ENCODE data around the gene UIMC1.
"Not testable (repeated sequence)": the region's sequence is repeated elsewhere in the genome, so short reads cannot be mapped to it uniquely, and the experiment has no call there.

The UIMC1 gene

DNA sequence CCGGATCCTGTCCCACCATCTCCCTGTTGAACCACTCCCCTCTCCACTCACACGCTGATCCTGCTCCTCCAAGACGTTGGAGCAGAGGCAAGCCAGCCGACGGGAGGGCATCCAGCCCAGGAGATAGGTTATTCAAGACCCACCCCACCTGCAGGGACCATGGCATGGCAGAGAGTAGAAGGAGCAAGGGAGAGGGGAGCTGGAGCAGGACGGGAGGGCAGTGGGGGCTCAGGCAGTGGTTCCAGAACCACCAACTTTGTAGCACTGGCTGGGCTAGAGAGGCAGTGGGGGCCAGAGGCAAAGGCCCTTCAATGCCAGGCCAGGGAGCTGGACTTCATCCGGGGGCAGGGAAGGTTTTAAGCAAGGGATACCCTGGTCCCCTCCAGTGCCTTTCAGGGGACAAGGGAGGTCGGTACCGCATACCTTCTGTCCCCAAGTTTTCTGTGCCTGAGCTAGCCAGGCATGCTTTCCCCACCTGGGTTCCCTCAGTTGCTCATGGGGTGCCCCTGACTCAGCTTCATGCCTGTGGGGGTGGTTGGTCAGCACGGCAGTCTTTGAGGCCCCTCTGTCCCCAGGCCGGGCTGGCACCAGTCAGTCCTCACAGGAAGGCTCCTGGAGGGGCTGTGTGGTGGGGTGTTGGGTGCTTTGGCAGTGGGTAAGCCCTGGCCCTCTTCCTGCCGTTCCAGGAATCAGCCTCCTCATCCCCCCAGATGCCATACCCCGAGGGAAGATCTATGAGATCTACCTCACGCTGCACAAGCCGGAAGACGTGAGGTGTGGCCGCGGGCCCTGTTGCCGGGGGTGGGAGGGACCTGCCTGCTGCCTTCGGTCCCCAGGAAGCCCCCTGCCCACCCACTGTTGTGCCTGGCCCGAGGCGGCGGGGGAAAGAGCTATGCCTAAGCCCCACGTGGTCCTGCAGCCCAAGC, 129.8 kb downstream of the UIMC1 start:
- TF ChIP-seq, protein P1, sequence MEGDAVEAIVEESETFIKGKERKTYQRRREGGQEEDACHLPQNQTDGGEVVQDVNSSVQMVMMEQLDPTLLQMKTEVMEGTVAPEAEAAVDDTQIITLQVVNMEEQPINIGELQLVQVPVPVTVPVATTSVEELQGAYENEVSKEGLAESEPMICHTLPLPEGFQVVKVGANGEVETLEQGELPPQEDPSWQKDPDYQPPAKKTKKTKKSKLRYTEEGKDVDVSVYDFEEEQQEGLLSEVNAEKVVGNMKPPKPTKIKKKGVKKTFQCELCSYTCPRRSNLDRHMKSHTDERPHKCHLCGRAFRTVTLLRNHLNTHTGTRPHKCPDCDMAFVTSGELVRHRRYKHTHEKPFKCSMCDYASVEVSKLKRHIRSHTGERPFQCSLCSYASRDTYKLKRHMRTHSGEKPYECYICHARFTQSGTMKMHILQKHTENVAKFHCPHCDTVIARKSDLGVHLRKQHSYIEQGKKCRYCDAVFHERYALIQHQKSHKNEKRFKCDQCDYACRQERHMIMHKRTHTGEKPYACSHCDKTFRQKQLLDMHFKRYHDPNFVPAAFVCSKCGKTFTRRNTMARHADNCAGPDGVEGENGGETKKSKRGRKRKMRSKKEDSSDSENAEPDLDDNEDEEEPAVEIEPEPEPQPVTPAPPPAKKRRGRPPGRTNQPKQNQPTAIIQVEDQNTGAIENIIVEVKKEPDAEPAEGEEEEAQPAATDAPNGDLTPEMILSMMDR (conservative IDR thresholded peaks at IDR 0.05; ENCODE audit: low read depth, low read length): no peak
- DNase-seq (ENCODE audit: low read depth): no peak
- no peak overlapping the region for H3K4me3 ChIP-seq (ENCODE audit: low read length)

DNA sequence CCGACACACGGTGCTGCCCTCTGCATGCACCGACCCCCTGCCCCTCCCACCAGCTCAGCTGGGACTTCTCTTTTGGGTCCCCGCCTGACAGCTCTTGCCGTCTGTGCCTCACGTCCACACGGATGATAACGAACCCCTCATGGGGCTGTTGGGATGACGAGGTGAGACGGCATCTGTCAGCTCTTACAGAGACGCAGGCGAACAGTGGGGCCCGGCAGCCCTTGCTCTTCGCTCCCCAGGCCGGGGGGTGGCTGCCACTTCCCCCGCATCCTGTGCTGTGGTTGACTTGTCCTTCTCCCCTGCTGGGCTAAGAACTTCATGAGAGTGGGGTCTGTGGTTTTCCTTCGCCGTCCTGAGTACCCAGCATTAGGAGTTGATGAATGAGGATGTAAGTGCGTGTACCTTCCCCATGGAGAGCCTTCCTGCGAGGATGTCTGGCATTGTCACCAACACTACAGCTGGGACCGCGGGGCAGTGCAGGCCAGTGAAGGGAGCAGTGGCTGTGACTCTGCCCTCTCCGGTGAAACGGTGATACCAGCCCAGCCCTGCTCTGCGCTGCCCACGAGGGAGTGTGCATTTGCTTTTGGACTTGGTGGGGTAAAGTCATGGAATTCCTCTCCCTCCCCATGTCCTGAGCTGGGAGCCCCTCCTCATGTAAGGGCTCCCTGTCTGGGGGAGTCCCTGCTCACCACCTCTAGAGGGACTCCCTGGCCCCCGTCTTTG, 130.6 kb downstream of the UIMC1 start:
- DNase-seq (ENCODE audit: low read depth): no peak
- no peak overlapping the region for H3K4me3 ChIP-seq (ENCODE audit: low read length)
- TF ChIP-seq, protein P1 (conservative IDR thresholded peaks at IDR 0.05; ENCODE audit: low read depth, low read length): no peak

DNA sequence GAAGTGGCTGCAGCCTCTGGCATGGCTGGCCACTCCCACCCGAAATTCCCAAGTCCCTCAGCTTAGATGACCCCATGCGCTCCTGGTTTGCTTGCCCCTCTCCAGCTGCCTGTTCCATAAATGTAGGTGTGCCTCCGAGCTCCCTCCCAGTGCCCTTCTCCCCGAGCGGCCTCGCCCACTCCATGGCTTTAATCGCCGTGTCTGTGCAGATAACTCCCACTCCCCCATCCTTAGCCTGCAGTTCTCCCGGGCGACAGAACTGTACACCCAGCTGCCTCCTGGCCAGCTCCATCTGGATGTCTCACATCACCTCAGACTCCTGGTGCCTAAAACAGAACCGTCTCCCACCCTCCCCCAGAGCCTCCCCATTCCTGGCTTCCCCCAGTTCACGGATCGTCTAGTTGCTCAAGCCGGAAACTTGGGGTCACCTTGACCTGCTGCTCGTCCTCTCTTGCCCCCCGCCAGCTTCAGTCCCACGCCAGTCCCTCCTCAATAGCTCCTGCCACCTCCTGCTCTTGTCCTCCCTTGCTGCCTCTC, 131.5 kb downstream of the UIMC1 start:
- TF ChIP-seq, protein P1 (conservative IDR thresholded peaks at IDR 0.05; ENCODE audit: low read depth, low read length): no peak

DNA sequence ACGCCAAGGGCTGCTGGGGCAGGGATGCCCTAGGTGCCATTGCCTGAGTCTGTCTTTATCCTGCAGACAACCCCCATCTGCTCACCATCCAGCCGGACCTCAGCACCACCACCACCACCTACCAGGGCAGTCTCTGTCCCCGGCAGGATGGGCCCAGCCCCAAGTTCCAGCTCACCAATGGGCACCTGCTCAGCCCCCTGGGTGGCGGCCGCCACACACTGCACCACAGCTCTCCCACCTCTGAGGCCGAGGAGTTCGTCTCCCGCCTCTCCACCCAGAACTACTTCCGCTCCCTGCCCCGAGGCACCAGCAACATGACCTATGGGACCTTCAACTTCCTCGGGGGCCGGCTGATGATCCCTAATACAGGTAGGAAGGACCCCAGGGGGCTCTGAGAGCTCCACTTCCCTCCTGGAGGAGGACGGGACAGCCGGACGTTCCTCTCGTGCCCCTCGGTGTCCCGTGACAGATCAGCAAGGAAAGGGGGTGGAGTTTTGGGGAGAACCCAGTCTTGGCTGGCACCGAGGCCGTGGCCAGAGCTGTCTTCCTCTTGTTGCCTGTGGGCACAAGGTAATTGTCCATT, 132.3 kb downstream of the UIMC1 start:
- TF ChIP-seq, protein P1 (conservative IDR thresholded peaks at IDR 0.05; ENCODE audit: low read depth, low read length): no peak
- no peak overlapping the region for H3K4me3 ChIP-seq (ENCODE audit: low read length)
- no peak for DNase-seq (ENCODE audit: low read depth)

More for the DNA sequence above, 131.5 kb downstream of the UIMC1 start:
- H3K4me3 ChIP-seq (ENCODE audit: low read length): no peak overlapping the region
- no peak for DNase-seq (ENCODE audit: low read depth)

DNA sequence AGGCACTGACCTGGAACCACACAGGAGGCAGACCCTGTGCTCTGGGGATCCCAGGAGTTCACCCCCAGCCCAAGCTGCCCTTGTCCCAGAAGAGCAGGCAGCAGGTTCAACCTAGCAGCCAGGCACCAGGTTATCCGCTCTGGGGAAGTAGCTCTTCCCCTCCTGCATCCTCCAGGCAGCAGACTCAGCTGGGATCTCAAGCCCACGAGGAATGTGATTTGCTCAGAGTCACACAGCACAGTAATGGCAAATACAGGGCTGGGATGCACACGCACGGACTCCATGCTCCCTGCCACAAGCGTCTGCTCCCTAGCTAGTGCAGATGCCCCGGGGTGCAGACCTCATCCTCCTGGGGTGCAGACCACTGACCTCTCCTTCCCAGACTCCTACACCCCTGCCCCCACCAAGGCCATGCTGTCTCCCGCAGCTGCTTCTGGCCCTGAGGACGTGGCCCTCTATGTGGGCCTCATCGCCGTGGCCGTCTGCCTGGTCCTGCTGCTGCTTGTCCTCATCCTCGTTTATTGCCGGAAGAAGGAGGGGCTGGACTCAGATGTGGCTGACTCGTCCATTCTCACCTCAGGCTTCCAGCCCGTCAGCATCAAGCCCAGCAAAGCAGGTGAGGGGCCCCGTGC, 132.9 kb downstream of the UIMC1 start:
- TF ChIP-seq, protein P1 (conservative IDR thresholded peaks at IDR 0.05; ENCODE audit: low read depth, low read length): no peak
- DNase-seq (ENCODE audit: low read depth): no peak
- no peak overlapping the region for H3K4me3 ChIP-seq (ENCODE audit: low read length)

DNA sequence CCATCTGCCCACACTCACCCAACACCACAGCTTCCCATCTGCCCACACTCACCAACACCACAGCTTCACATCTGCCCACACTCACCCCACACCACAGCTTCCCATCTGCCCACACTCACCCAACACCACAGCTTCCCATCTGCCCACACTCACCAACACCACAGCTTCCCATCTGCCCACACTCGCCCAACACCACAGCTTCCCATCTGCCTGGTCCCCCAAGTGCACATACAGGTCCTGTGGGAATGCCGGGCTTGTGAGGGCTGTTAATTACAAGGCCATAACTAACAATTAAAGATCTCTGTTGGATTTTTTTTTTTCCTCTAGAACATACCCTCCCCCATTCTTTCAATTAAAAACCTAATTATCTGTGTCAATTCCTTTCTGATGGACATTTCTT, 133.6 kb downstream of the UIMC1 start:
- H3K4me3 ChIP-seq (ENCODE audit: low read length); DNase-seq (ENCODE audit: low read depth): not testable (repeated sequence)

DNA sequence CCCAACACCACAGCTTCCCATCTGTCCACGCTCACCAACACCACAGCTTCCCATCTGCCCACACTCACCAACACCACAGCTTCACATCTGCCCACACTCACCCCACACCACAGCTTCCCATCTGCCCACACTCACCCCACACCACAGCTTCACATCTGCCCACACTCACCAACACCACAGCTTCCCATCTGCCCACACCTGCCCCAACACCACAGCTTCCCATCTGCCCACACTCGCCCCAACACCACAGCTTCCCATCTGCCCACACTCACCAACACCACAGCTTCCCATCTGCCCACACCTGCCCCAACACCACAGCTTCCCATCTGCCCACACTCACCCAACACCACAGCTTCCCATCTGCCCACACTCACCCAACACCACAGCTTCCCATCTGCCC, 134.0 kb downstream of the UIMC1 start:
- H3K4me3 ChIP-seq (ENCODE audit: low read length); DNase-seq (ENCODE audit: low read depth): not testable (repeated sequence)

DNA sequence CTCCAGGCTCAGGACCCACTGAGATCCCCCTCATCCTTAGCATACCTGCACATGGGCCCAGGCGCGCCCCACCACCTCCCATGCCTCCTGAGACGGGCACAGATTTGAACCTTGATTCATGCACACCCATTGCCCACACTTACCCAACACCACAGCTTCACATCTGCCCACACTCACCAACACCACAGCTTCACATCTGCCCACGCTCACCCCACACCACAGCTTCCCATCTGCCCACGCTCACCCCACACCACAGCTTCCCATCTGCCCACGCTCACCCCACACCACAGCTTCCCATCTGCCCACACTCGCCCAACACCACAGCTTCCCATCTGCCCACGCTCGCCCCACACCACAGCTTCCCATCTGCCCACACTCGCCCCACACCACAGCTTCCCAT, 135.9 kb downstream of the UIMC1 start:
- DNase-seq (ENCODE audit: low read depth); H3K4me3 ChIP-seq (ENCODE audit: low read length): not testable (repeated sequence)

Measured in retinal pigment epithelial cell (primary cell).